ENCODE measurements around the gene RAB11B. TPM values are rescaled to one million over a fixed set of nuclear protein-coding genes. Genes with fewer than 3 reads are reported as not detected.
A peak's percentile ranks its signal among the peaks of the same experiment; 100 is the strongest.
"Not testable (repeated sequence)": the region's sequence is repeated elsewhere in the genome, so short reads cannot be mapped to it uniquely, and the experiment has no call there.

The RAB11B gene
- total RNA-seq, 1 experiment from 2014 or later = 135 TPM

DNA sequence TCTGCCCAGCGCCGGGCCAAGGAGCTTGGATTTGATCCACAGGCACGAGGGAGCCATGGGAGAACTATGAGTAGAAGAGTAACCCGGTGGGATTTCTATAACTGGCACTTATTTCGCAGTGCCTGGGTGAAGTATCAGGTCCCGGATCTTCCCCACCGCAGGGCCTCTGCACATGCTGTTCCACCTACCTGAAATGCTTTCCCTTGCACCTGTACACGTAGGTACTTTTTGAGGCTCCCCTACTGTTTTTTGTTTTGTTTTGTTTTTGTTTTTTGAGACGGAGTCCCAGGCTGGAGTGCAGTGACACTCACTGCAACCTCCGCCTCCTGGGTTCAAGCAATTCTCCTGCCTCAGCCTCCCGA lies 46.7 kb upstream of the RAB11B start:
- POLR2A ChIA-PET = no interaction called here
- CTCF ChIA-PET = interaction anchor here (0.6 to 1.0 kb wide), 4 partner anchors 9 to 1510 kb away, joined by 3 to 5 read pairs (median 5); no protein-coding TSS in a partner anchor
- no peak; the same call in 1 of the 2 replicates for ATAC-seq

DNA sequence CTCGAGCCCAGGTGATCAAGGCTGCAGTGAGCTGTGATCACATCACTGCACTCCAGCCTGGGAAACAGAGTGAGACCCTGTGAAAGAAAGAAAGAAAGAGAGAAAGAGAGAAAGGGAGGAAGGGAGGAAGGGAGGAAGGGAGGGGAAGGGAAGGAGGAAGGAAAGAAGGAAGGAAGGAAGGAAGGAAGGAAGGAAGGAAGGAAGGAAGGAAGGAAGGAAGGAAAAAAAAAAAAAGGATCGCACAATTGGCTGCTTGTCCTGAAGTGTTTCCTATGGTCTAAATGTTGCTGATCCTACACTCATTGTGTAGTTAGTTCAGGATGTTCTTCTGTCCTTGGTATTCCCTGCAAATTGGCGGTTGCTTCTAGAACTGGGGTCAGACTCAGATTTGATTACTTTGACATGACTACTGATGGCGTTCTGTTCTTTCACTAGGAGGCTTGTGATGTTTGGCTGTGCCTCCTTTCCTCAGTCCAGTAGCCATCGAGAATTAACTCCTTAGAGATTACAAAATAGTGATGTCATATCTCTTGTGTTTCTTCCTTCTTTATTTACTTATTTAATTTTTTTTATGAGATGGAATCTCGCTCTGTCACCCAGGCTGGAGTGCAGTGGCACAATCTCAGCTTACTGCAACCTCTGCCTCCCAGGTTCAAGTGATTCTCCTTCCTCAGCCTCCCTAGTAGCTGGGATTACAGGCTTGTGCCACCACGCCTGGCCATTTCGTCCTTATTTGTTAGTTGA lies 40.4 kb upstream of the RAB11B start:
- in situ Hi-C loops (cut with HindIII; ENCODE audit: low pct_unique_long_range_greater_than_20kb, low sequenced_read_pairs); H3K27me3 ChIP-seq (ENCODE audit: control insufficient read depth, insufficient read depth, low read length); H3K4me1 ChIP-seq (ENCODE audit: control insufficient read depth, insufficient read depth, low read length); H3K36me3 ChIP-seq (ENCODE audit: control insufficient read depth, insufficient read depth, low read length); POLR2A ChIA-PET; H3K9me3 ChIP-seq (ENCODE audit: control insufficient read depth, insufficient read depth, low read depth, low read length); H3K27ac ChIP-seq (ENCODE audit: low read length); ATAC-seq; H3K4me3 ChIP-seq (ENCODE audit: low read depth in 2 of 2, low read length in 2 of 2); DNase-seq (ENCODE audit: low read depth, low spot score); BruUV-seq (replicated peaks): not testable (repeated sequence)
- intact Hi-C loops (cut with micrococcal nuclease; ENCODE audit: unreplicated experiment) = loop anchor here (10.0 kb wide), 1 partner anchor 105 kb away; no protein-coding TSS in a partner anchor
- CTCF ChIA-PET = interaction anchor here (0.6 kb wide), 1 partner anchor 231 kb away, joined by 5 read pairs; no protein-coding TSS in a partner anchor

More for the DNA sequence above, 46.7 kb upstream of the RAB11B start:
- Histone ChIP-seq H3K27me3 (ENCODE audit: control insufficient read depth, insufficient read depth, low read length) (no peaks in the 10 kb centered on the region), H3K9me3 (ENCODE audit: control insufficient read depth, insufficient read depth, low read depth, low read length) (no peaks in the 10 kb centered on the region), H3K4me1 (ENCODE audit: control insufficient read depth, insufficient read depth, low read length) (no peaks in the 10 kb centered on the region), H3K36me3 (ENCODE audit: control insufficient read depth, insufficient read depth, low read length) (no peaks in the 10 kb centered on the region), H3K27ac (ENCODE audit: low read length) (no peak overlapping the region), H3K4me3 (ENCODE audit: low read depth in 2 of 2, low read length in 2 of 2) (peak overlapping the region; percentile 53 to 58)
- TF ChIP-seq, protein P1, sequence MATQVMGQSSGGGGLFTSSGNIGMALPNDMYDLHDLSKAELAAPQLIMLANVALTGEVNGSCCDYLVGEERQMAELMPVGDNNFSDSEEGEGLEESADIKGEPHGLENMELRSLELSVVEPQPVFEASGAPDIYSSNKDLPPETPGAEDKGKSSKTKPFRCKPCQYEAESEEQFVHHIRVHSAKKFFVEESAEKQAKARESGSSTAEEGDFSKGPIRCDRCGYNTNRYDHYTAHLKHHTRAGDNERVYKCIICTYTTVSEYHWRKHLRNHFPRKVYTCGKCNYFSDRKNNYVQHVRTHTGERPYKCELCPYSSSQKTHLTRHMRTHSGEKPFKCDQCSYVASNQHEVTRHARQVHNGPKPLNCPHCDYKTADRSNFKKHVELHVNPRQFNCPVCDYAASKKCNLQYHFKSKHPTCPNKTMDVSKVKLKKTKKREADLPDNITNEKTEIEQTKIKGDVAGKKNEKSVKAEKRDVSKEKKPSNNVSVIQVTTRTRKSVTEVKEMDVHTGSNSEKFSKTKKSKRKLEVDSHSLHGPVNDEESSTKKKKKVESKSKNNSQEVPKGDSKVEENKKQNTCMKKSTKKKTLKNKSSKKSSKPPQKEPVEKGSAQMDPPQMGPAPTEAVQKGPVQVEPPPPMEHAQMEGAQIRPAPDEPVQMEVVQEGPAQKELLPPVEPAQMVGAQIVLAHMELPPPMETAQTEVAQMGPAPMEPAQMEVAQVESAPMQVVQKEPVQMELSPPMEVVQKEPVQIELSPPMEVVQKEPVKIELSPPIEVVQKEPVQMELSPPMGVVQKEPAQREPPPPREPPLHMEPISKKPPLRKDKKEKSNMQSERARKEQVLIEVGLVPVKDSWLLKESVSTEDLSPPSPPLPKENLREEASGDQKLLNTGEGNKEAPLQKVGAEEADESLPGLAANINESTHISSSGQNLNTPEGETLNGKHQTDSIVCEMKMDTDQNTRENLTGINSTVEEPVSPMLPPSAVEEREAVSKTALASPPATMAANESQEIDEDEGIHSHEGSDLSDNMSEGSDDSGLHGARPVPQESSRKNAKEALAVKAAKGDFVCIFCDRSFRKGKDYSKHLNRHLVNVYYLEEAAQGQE (IDR thresholded peaks at IDR 0.05; ENCODE audit: insufficient read depth in 1 of 2, low read depth in 2 of 2, low read length in 1 of 2) = no peak
- TF ChIP-seq, protein P2, sequence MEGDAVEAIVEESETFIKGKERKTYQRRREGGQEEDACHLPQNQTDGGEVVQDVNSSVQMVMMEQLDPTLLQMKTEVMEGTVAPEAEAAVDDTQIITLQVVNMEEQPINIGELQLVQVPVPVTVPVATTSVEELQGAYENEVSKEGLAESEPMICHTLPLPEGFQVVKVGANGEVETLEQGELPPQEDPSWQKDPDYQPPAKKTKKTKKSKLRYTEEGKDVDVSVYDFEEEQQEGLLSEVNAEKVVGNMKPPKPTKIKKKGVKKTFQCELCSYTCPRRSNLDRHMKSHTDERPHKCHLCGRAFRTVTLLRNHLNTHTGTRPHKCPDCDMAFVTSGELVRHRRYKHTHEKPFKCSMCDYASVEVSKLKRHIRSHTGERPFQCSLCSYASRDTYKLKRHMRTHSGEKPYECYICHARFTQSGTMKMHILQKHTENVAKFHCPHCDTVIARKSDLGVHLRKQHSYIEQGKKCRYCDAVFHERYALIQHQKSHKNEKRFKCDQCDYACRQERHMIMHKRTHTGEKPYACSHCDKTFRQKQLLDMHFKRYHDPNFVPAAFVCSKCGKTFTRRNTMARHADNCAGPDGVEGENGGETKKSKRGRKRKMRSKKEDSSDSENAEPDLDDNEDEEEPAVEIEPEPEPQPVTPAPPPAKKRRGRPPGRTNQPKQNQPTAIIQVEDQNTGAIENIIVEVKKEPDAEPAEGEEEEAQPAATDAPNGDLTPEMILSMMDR (IDR thresholded peaks at IDR 0.05) = no peak
- TF ChIP-seq TCF7L2 (IDR thresholded peaks at IDR 0.05; ENCODE audit: low read depth, low read length) = no peak
- no peak for TF ChIP-seq SIN3A (IDR thresholded peaks at IDR 0.05; ENCODE audit: borderline replicate concordance, insufficient read depth, low read depth, low read length)
- TF ChIP-seq POLR2AphosphoS5 (IDR thresholded peaks at IDR 0.05; ENCODE audit: low read depth, low read length) = no peak
- in situ Hi-C loops (cut with HindIII; ENCODE audit: low pct_unique_long_range_greater_than_20kb, low sequenced_read_pairs) (no loop called here), intact Hi-C loops (cut with micrococcal nuclease; ENCODE audit: unreplicated experiment) (no loop called here)
- BruUV-seq (replicated peaks) = no TSS peak
- no peak for DNase-seq (ENCODE audit: low read depth, low spot score)
